ENCODE results near the gene CMSS1. TPM values are rescaled to one million over a fixed set of nuclear protein-coding genes. Genes with fewer than 3 reads are reported as not detected.

CMSS1 gene
- polyA plus RNA-seq, 12 donors: 21.0 to 39.9 (median 29.5) TPM; not detected in 1

GRCh38 chr3:100104817-100105413 lies 287.3 kb downstream of the CMSS1 start:
- no peak for DNase-seq

- no peak for DNase-seq
These were observed 287.8 kb downstream of the CMSS1 start for GRCh38 chr3:100105501-100105900.

- no peak for DNase-seq
These were observed 288.4 kb downstream of the CMSS1 start for GRCh38 chr3:100106094-100106493.

- no peak for DNase-seq
These were observed 289.0 kb downstream of the CMSS1 start for GRCh38 chr3:100106531-100107141.

- DNase-seq: no peak
These were observed 289.7 kb downstream of the CMSS1 start for GRCh38 chr3:100107221-100107814.

GRCh38 chr3:100108464-100109079 lies 290.9 kb downstream of the CMSS1 start:
- no peak for DNase-seq

- DNase-seq: no peak
These were observed 292.5 kb downstream of the CMSS1 start for GRCh38 chr3:100110162-100110561.

GRCh38 chr3:100111728-100112127 lies 294.1 kb downstream of the CMSS1 start:
- no peak for DNase-seq

GRCh38 chr3:100113723-100114412 lies 296.2 kb downstream of the CMSS1 start:
- DNase-seq: no peak

- no peak for DNase-seq
These were observed 296.9 kb downstream of the CMSS1 start, which contains the start of gene FILIP1L for GRCh38 chr3:100114413-100115030. FILIP1L (minus strand) TSS chr3:100114501.

GRCh38 chr3:100117093-100117492 lies 299.4 kb downstream of the CMSS1 start:
- no peak for DNase-seq

GRCh38 chr3:100120012-100120411 lies 302.4 kb downstream of the CMSS1 start:
- no peak for DNase-seq

- DNase-seq: no peak
These were observed 303.0 kb downstream of the CMSS1 start for GRCh38 chr3:100120693-100121092.

- DNase-seq: no peak
These were observed 304.7 kb downstream of the CMSS1 start for GRCh38 chr3:100122321-100122720.

- DNase-seq: no peak
These were observed 305.4 kb downstream of the CMSS1 start for GRCh38 chr3:100123112-100123511.

GRCh38 chr3:100124201-100124761 lies 306.6 kb downstream of the CMSS1 start:
- DNase-seq: no peak

GRCh38 chr3:100125161-100125938 lies 307.7 kb downstream of the CMSS1 start:
- no peak for DNase-seq

GRCh38 chr3:100127792-100128191 lies 310.1 kb downstream of the CMSS1 start:
- DNase-seq: no peak

- no peak for DNase-seq
These were observed 310.9 kb downstream of the CMSS1 start for GRCh38 chr3:100128565-100128964.

- no peak for DNase-seq
These were observed 312.3 kb downstream of the CMSS1 start for GRCh38 chr3:100129941-100130340.

GRCh38 chr3:100131241-100131640 lies 313.6 kb downstream of the CMSS1 start:
- DNase-seq: no peak
